Liver (tissue), 9 donors: ENCODE measurements around the gene LDLRAD4. TPM values are rescaled to one million over a fixed set of nuclear protein-coding genes. Genes with fewer than 3 reads are reported as not detected.

Experiments used
- DNase-seq: peaks from one replicate; pipeline ENCODE4 v3.0.0-alpha.2; 2017; ENCODE audit warnings: low spot score
- H3K27ac ChIP-seq, 2 donors: one replicate each; pipeline ENCODE4 v1.7.0; 2013; ENCODE audit warnings: inconsistent platforms in 2 of 2, low read length in 2 of 2, control low read depth in 1 of 2, low read depth in 1 of 2, mild to moderate bottlenecking in 1 of 2
- H3K27me3 ChIP-seq, 4 donors: one replicate each; pipeline versions ENCODE4 v1.6.1 to v1.7.0; 2013; ENCODE audit warnings: low read length in 3 of 4, inconsistent platforms in 1 of 4, mild to moderate bottlenecking in 1 of 4, moderate library complexity in 1 of 4; ENCODE audit not compliant: control insufficient read depth in 4 of 4, insufficient read depth in 4 of 4
- H3K36me3 ChIP-seq, 4 donors: one replicate each; pipeline versions ENCODE4 v1.6.1 to v1.7.0; 2013; ENCODE audit warnings: low read length in 3 of 4, mild to moderate bottlenecking in 3 of 4, low read depth in 1 of 4, moderate library complexity in 1 of 4; ENCODE audit not compliant: control insufficient read depth in 4 of 4, insufficient read depth in 3 of 4
- H3K4me1 ChIP-seq, 4 donors: one replicate each; pipeline versions ENCODE4 v1.6.1 to v1.7.0; 2013; ENCODE audit warnings: low read length in 3 of 4, mild to moderate bottlenecking in 3 of 4, moderate library complexity in 1 of 4; ENCODE audit not compliant: control insufficient read depth in 4 of 4, insufficient read depth in 4 of 4
- H3K4me3 ChIP-seq, 3 donors: one replicate each; pipeline versions ENCODE4 v1.6.1 to v1.7.0; 2013; ENCODE audit warnings: low read length in 3 of 3, control low read depth in 1 of 3, low read depth in 1 of 3, mild to moderate bottlenecking in 1 of 3
- H3K9ac ChIP-seq, 2 donors: one replicate each; pipeline ENCODE4 v1.7.0; 2013; ENCODE audit warnings: low read length in 2 of 2, mild to moderate bottlenecking in 2 of 2, moderate library complexity in 2 of 2, control low read depth in 1 of 2, low read depth in 1 of 2
- H3K9me3 ChIP-seq, 4 donors: one replicate each; pipeline versions ENCODE4 v1.6.1 to v1.7.0; 2013; ENCODE audit warnings: low read length in 3 of 4; ENCODE audit not compliant: control insufficient read depth in 4 of 4
- ATF3 ChIP-seq: IDR thresholded peaks from 2 replicates; pipeline ENCODE4 v1.6.1; 2016; ENCODE audit warnings: antibody characterized with exemption
- CTCF ChIP-seq: fragments of 150-350 bp; IDR thresholded peaks from 2 replicates; pipeline ENCODE4 v1.5.1; 2017; ENCODE audit warnings: improper control_type of control experiment, low read depth, low read length; ENCODE audit not compliant: missing input control
- EGR1 ChIP-seq, 2 donors: IDR thresholded peaks; 2 replicates each; pipeline ENCODE4 v1.6.1; 2016 to 2018; ENCODE audit warnings: antibody characterized with exemption in 2 of 2, low read depth in 2 of 2
- FOXA1 ChIP-seq: IDR thresholded peaks from 2 replicates; pipeline ENCODE4 v1.6.1; 2016; ENCODE audit warnings: antibody characterized with exemption
- FOXA2 ChIP-seq: IDR thresholded peaks from 2 replicates; pipeline ENCODE4 v1.6.1; 2016; ENCODE audit warnings: antibody characterized with exemption
- GABPA ChIP-seq, 2 donors: IDR thresholded peaks in 1 of 2; conservative IDR thresholded peaks in 1 of 2; 2 replicates each; pipeline ENCODE4 v1.6.1; 2016; ENCODE audit warnings: antibody characterized with exemption in 2 of 2, mild to moderate bottlenecking in 1 of 2, moderate library complexity in 1 of 2
- HNF4A ChIP-seq, 2 donors: conservative IDR thresholded peaks; 2 replicates each; pipeline ENCODE4 v1.6.1; 2016; ENCODE audit warnings: antibody characterized with exemption in 2 of 2, mild to moderate bottlenecking in 2 of 2
- HNF4G ChIP-seq: IDR thresholded peaks from 2 replicates; pipeline ENCODE4 v1.6.1; 2016; ENCODE audit warnings: antibody characterized with exemption
- JUND ChIP-seq, 2 donors: IDR thresholded peaks; 2 replicates each; pipeline ENCODE4 v1.6.1; 2016; ENCODE audit warnings: antibody characterized with exemption in 2 of 2
- MAX ChIP-seq: IDR thresholded peaks from 2 replicates; pipeline ENCODE4 v1.6.1; 2016; ENCODE audit warnings: antibody characterized with exemption
- NR2F2 ChIP-seq: IDR thresholded peaks from 2 replicates; pipeline ENCODE4 v1.6.1; 2016; ENCODE audit warnings: antibody characterized with exemption
- RAD21 ChIP-seq, 2 donors: IDR thresholded peaks; 2 replicates each; pipeline ENCODE4 v1.6.1; 2016; ENCODE audit warnings: antibody characterized with exemption in 2 of 2, mild to moderate bottlenecking in 2 of 2
- REST ChIP-seq: IDR thresholded peaks from 2 replicates; pipeline ENCODE4 v1.6.1; 2016; ENCODE audit warnings: antibody characterized with exemption, mild to moderate bottlenecking
- RXRA ChIP-seq, 2 donors: IDR thresholded peaks; 2 replicates each; pipeline ENCODE4 v1.6.1; 2017 to 2018; ENCODE audit warnings: antibody characterized with exemption in 2 of 2, mild to moderate bottlenecking in 1 of 2
- SP1 ChIP-seq: IDR thresholded peaks from 2 replicates; pipeline ENCODE4 v1.6.1; 2018; ENCODE audit warnings: antibody characterized with exemption, mild to moderate bottlenecking
- TAF1 ChIP-seq: conservative IDR thresholded peaks from 2 replicates; pipeline ENCODE4 v1.6.1; 2016; ENCODE audit warnings: antibody characterized with exemption, mild to moderate bottlenecking
- YY1 ChIP-seq: IDR thresholded peaks from 2 replicates; pipeline ENCODE4 v1.6.1; 2016; ENCODE audit warnings: antibody characterized with exemption, mild to moderate bottlenecking
- ZBTB33 ChIP-seq: IDR thresholded peaks from 2 replicates; pipeline ENCODE4 v1.6.1; 2016; ENCODE audit warnings: antibody characterized with exemption
- WGBS: extraction: QIAGEN DNeasy Blood & Tissue Kit; methylation state at CpG from one replicate; pipeline ENCODE4 v1.1.7; 2013; 5-methylcytosine and 5-hydroxymethylcytosine counted together
- polyA plus RNA-seq, 2 donors: library from polyadenylated mRNA; stranded (reverse) in 1 of 2; unstranded in 1 of 2; fragments of 200-250 nt in 1 of 2; fragments of >200 nt in 1 of 2; fragmentation: Nextera tagmentation in 1 of 2; extraction: Ambion mirVana in 1 of 2; gene quantifications; one replicate each; pipeline versions ENCODE4 v1.2.1 to v1.2.3, GENCODE V29; 2013 to 2015
- total RNA-seq, 2 donors: library from RNA; depleted of rRNA; stranded (reverse); fragments of >200 nt; gene quantifications; one replicate each; pipeline ENCODE4 v1.2.3, GENCODE V29; 2014
- donor health status: healthy.
- donor health status: healthy.
- donor health status: healthy.
- donor health status: healthy.
- donor health status: healthy.

Gene LDLRAD4
- total and polyA plus RNA-seq, 4 donors, result 4.8 to 41.7 (median 12.7) TPM

GRCh38 chr18:13584825-13585224 lies 366.3 kb downstream of the LDLRAD4 start (continued):
- TF ChIP-seq CTCF, result no peak
- no peak for TF ChIP-seq NR2F2
- no peak for TF ChIP-seq HNF4G
- no peak for TF ChIP-seq MAX
- no peak for TF ChIP-seq JUND (IDR thresholded peaks at IDR 0.05)
- TF ChIP-seq EGR1 (IDR thresholded peaks at IDR 0.05; ENCODE audit: low read depth in 2 of 2), result no peak
- no peak for TF ChIP-seq TAF1

GRCh38 chr18:13585379-13586153 lies 367.0 kb downstream of the LDLRAD4 start:
- no peak overlapping the region for H3K4me3 ChIP-seq
- no peaks in the 10 kb centered on the region for H3K27me3 ChIP-seq
- no peak for DNase-seq
- no peak overlapping the region for H3K27ac ChIP-seq
- TF ChIP-seq GABPA (IDR thresholded peaks at IDR 0.05 in 1 of 2, conservative IDR thresholded peaks at IDR 0.05 in 1 of 2) (no peak), YY1 (no peak), SP1 (no peak), EGR1 (IDR thresholded peaks at IDR 0.05; ENCODE audit: low read depth in 2 of 2) (no peak), RAD21 (IDR thresholded peaks at IDR 0.05) (no peak), HNF4A (conservative IDR thresholded peaks at IDR 0.05) (no peak), JUND (IDR thresholded peaks at IDR 0.05) (no peak), RXRA (IDR thresholded peaks at IDR 0.05) (no peak), NR2F2 (no peak)
- H3K9me3 ChIP-seq, result no peaks in the 10 kb centered on the region
- H3K9ac ChIP-seq, result no peak overlapping the region
- H3K4me1 ChIP-seq, result no peaks in the 10 kb centered on the region
- H3K36me3 ChIP-seq, result no peaks in the 10 kb centered on the region
- 63% methylated on average over 4 of the region's 4 CpGs for WGBS

- Histone ChIP-seq H3K27me3 (no peaks in the 10 kb centered on the region), H3K36me3 (no peaks in the 10 kb centered on the region), H3K9ac (no peak overlapping the region), H3K4me1 (no peaks in the 10 kb centered on the region), H3K9me3 (no peaks in the 10 kb centered on the region), H3K27ac (no peak overlapping the region), H3K4me3 (no peak overlapping the region)
- no peak for TF ChIP-seq NR2F2
- TF ChIP-seq MAX, result no peak
- no peak for TF ChIP-seq TAF1
- TF ChIP-seq REST, result no peak
- no peak for TF ChIP-seq SP1
- no peak for TF ChIP-seq FOXA2
- TF ChIP-seq HNF4A (conservative IDR thresholded peaks at IDR 0.05), result no peak
- TF ChIP-seq ZBTB33, result no peak
- TF ChIP-seq JUND (IDR thresholded peaks at IDR 0.05), result no peak
- TF ChIP-seq GABPA (IDR thresholded peaks at IDR 0.05 in 1 of 2, conservative IDR thresholded peaks at IDR 0.05 in 1 of 2), result no peak
- no peak for TF ChIP-seq ATF3
- no peak for TF ChIP-seq HNF4G
- no peak for TF ChIP-seq CTCF
- no peak for TF ChIP-seq YY1
- TF ChIP-seq FOXA1, result no peak
- no peak for TF ChIP-seq RAD21 (IDR thresholded peaks at IDR 0.05)
- no peak for TF ChIP-seq RXRA (IDR thresholded peaks at IDR 0.05)
- WGBS, result 98% methylated on average over 1 of the region's 1 CpG
- DNase-seq, result no peak
Measured at GRCh38 chr18:13587001-13587400, 368.4 kb downstream of the LDLRAD4 start.
